MCF 10A (cell line): Measurements from ENCODE around the gene LPP. TPM values are rescaled to one million over a fixed set of nuclear protein-coding genes. Genes with fewer than 3 reads are reported as not detected.

Source experiments
- BruUV-seq: library from RNA; stranded (reverse); fragments of 400-500 nt; replicated peaks from 2 replicates; lab custom pipeline; 2021; lab: Mats Ljungman, UMichigan
- CTCF ChIA-PET: fragments of 300-600 bp; sonication (Branson Sonifier 250); formaldehyde crosslinking; extraction: SDS; loops from one replicate; lab custom pipeline; 2021; ENCODE audit warnings: antibody characterized with exemption, inconsistent platforms; lab: Yijun Ruan, JAX
- POLR2A ChIA-PET: fragments of 300-600, 350-650 bp; sonication (Branson Sonifier 250); formaldehyde crosslinking; extraction: SDS; loops from one replicate; lab custom pipeline; 2020; ENCODE audit warnings: antibody characterized with exemption, inconsistent platforms; lab: Yijun Ruan, JAX
- DNase-seq: peaks from one replicate; pipeline ENCODE4 v3.0.0-alpha.2; 2018; ENCODE audit not compliant: unreplicated experiment
- H3K27ac Mint-ChIP-seq: one replicate; pipeline ENCODE4 v1.8.0; 2022; ENCODE audit warnings: mild to moderate bottlenecking, low read depth, mixed read lengths; ENCODE audit not compliant: unreplicated experiment
- H3K27me3 Mint-ChIP-seq: one replicate; pipeline ENCODE4 v1.8.0; 2022; ENCODE audit warnings: mixed read lengths; ENCODE audit not compliant: insufficient read depth, unreplicated experiment
- H3K36me3 Mint-ChIP-seq: one replicate; pipeline ENCODE4 v1.8.0; 2022; ENCODE audit warnings: mild to moderate bottlenecking, moderate library complexity, mixed read lengths; ENCODE audit not compliant: insufficient read depth, unreplicated experiment
- H3K4me1 Mint-ChIP-seq: one replicate; pipeline ENCODE4 v1.8.0; 2022; ENCODE audit warnings: mixed read lengths; ENCODE audit not compliant: insufficient read depth, unreplicated experiment
- H3K4me3 Mint-ChIP-seq: one replicate; pipeline ENCODE4 v1.8.0; 2022; ENCODE audit warnings: mild to moderate bottlenecking, moderate library complexity, mixed read lengths; ENCODE audit not compliant: unreplicated experiment
- H3K9me3 Mint-ChIP-seq: one replicate; pipeline ENCODE4 v1.8.0; 2022; ENCODE audit warnings: mixed read lengths; ENCODE audit not compliant: unreplicated experiment
- intact Hi-C: fragments of 100-400 bp; cut with micrococcal nuclease; formaldehyde crosslinking; loops from 2 replicates; pipeline ENCODE4 v1.14.1; 2022
- total RNA-seq: library from RNA; stranded (reverse); gene quantifications from 2 replicates; pipeline ENCODE4 v1.2.3, GENCODE V29; 2022
- TF ChIP-seq, protein P1 (sequence below): fragments of 200-600 bp; IDR thresholded peaks from one replicate; pipeline ENCODE4 v1.8.0; 2022; ENCODE audit warnings: antibody characterized with exemption, mild to moderate bottlenecking; ENCODE audit not compliant: unreplicated experiment

The LPP gene
- total RNA-seq, 1 experiment from 2014 or later: 117 TPM

- no TSS peak for BruUV-seq
- CTCF ChIA-PET: interaction anchor here (1.0 kb wide), 1 partner anchor 743 kb away, joined by 6 read pairs; no protein-coding TSS in a partner anchor
- intact Hi-C loops: no loop called here
- DNase-seq: no peak
- H3K4me3 Mint-ChIP-seq: no peak overlapping the region
- peaks cover 20% of the 10 kb centered on the region for H3K36me3 Mint-ChIP-seq
- H3K27ac Mint-ChIP-seq: no peak overlapping the region
- H3K9me3 Mint-ChIP-seq: no peaks in the 10 kb centered on the region
- POLR2A ChIA-PET: interaction anchor here (0.6 to 1.6 kb wide), 2 partner anchors 27 to 470 kb away, joined by 4 to 6 read pairs; partner anchors contain the start of gene BCL6
- TF ChIP-seq, protein P1, sequence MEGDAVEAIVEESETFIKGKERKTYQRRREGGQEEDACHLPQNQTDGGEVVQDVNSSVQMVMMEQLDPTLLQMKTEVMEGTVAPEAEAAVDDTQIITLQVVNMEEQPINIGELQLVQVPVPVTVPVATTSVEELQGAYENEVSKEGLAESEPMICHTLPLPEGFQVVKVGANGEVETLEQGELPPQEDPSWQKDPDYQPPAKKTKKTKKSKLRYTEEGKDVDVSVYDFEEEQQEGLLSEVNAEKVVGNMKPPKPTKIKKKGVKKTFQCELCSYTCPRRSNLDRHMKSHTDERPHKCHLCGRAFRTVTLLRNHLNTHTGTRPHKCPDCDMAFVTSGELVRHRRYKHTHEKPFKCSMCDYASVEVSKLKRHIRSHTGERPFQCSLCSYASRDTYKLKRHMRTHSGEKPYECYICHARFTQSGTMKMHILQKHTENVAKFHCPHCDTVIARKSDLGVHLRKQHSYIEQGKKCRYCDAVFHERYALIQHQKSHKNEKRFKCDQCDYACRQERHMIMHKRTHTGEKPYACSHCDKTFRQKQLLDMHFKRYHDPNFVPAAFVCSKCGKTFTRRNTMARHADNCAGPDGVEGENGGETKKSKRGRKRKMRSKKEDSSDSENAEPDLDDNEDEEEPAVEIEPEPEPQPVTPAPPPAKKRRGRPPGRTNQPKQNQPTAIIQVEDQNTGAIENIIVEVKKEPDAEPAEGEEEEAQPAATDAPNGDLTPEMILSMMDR: no peak
- peaks cover 14% of the 10 kb centered on the region for H3K4me1 Mint-ChIP-seq
- H3K27me3 Mint-ChIP-seq: no peaks in the 10 kb centered on the region
These were observed 61.2 kb downstream of the LPP start for GRCh38 chr3:188215129-188215528.

GRCh38 chr3:188217011-188217463, 63.1 kb downstream of the LPP start:
- ChIA-PET POLR2A (no interaction called here), CTCF (no interaction called here)
- Mint-ChIP-seq H3K4me1 (peaks cover 27% of the 10 kb centered on the region), H3K9me3 (no peaks in the 10 kb centered on the region), H3K4me3 (no peak overlapping the region), H3K36me3 (peaks cover 12% of the 10 kb centered on the region), H3K27me3 (no peaks in the 10 kb centered on the region), H3K27ac (no peak overlapping the region)
- no peak for DNase-seq
- TF ChIP-seq, protein P1: no peak
- intact Hi-C loops: no loop called here
- BruUV-seq: no TSS peak

DNA sequence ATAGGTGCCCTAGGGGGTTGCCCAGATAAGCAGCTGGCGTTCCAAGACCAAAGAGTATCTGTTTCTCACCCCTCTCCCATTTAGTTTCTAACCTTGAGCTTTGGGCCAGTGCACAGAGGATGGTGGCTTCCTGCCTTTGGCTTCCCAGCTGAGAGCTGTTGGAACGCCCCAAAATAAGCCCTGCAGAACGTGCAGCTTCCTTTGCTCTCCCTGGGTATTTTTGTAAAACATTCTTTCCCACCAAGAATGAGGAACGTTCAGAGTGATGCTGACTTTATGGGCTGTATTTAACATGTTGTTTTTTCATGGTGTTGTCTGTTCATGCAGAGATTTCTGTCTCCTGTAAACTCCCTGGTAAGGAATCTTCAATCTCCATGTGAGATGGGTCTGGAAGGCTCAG, 63.8 kb downstream of the LPP start:
- peak overlapping the region; percentile 61 for H3K27ac Mint-ChIP-seq
- DNase-seq: no peak
- peaks cover 27% of the 10 kb centered on the region for H3K4me1 Mint-ChIP-seq
- H3K36me3 Mint-ChIP-seq: peaks cover 11% of the 10 kb centered on the region
- H3K27me3 Mint-ChIP-seq: no peaks in the 10 kb centered on the region
- intact Hi-C loops: no loop called here
- TF ChIP-seq, protein P1: no peak
- H3K4me3 Mint-ChIP-seq: no peak overlapping the region
- ChIA-PET CTCF (no interaction called here), POLR2A (no interaction called here)
- BruUV-seq: no TSS peak
- no peaks in the 10 kb centered on the region for H3K9me3 Mint-ChIP-seq

DNA sequence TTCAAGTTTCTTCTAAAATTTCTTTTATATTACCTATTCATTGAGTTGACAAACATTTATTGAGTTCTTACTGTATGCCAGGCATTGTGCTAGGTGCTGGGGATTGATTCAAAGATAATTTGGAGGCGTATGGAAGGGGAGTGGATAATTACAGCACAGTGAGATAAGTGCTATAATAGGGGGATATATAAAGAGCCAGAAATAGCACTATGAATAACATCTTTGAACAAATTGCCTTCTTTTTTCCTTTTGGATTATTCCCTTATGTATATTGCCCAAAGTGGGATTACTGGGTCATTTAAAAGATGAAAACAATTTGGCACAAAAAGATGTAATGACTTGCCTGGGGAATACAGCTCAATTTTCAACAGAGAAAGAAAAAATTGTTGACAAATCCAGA, 64.6 kb downstream of the LPP start:
- BruUV-seq: no TSS peak
- no peak overlapping the region for H3K4me3 Mint-ChIP-seq
- ChIA-PET CTCF (interaction anchor here (0.5 kb wide), 1 partner anchor 86 kb away, joined by 4 read pairs; no protein-coding TSS in a partner anchor), POLR2A (no interaction called here)
- peak overlapping the region; percentile 61 for H3K27ac Mint-ChIP-seq
- H3K4me1 Mint-ChIP-seq: peaks cover 28% of the 10 kb centered on the region
- TF ChIP-seq, protein P1: no peak
- no peak for DNase-seq
- intact Hi-C loops: no loop called here
- H3K9me3 Mint-ChIP-seq: no peaks in the 10 kb centered on the region
- H3K36me3 Mint-ChIP-seq: peaks cover 6% of the 10 kb centered on the region
- no peaks in the 10 kb centered on the region for H3K27me3 Mint-ChIP-seq
